GM18907 (cell line): ENCODE data around the gene CELF5.

ENCODE experiments used
- ATAC-seq: cut with Tn5 transposase; IDR thresholded peaks from one replicate; pipeline ENCODE4 v1.9.1; 2021; ENCODE audit warnings: mild to moderate bottlenecking, moderate library complexity; ENCODE audit not compliant: unreplicated experiment

Gene CELF5

DNA sequence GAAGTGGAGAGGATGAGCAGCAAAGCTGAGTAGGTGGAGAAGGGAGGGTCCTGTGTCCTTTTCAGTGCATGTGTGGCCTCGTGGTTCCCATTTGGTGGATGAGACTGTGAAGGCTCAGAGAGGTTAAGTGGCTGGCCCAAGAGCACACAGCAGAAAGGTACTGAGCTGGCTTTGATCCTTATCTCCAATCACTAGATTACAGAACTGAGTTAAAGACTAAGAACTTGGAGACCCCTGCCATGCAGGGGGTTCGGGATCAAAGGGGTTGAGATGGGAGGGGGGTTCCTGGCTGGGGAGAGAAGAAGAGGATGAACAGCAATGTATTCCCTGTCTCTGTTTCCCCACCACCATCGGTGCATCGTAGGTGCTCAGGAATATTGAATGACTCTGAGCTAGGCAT, 11.8 kb downstream of the CELF5 start:
- ATAC-seq, result no peak

DNA sequence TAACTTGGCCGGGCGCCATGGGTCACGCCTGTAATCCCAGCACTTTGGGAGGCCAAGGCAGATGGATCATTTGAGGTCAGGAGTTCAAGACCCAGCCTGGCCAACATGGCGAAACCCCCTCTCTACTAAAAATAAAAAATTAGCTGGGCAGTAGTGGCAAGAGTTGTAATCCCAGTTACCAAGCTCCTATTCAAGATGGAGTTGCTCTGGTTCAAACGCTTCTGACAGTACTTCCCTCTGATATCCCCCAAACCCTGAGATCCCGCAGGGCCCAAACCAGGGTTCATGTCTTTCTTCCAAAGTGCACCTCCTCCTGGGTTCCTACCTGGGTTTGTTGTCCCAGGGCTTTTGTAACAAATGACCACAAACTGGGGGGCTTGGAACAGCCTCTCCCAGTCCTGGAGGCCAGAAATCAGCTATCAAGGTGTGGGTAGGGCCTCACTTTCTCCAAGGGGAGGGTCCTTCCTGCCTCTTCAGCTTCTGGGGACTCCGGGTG, 13.7 kb downstream of the CELF5 start:
- no peak for ATAC-seq

DNA sequence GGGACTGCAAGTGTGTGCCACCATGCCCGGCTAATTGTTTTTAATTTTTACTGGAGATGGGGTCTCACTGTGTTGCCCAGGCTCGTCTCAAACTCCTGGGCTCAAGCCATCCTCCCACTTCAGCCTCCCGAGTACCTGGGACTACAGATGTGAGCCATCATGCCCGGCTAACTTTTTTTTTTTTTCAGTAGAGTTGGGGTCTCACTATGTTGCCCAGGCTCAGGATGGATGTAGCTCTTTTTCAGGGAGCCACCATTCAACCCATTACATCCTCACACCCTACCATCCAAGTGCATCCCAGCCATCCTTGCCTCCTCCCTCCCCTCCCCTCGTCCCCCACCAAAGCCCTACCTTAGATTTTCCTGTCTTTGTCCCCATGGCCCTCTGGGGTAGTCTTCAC, 14.9 kb downstream of the CELF5 start:
- no peak for ATAC-seq

GRCh38 chr19:3243819-3244700, 19.6 kb downstream of the CELF5 start:
- ATAC-seq, result no peak

GRCh38 chr19:3245050-3245449, 20.6 kb downstream of the CELF5 start:
- ATAC-seq, result no peak

GRCh38 chr19:3248728-3249326, 24.4 kb downstream of the CELF5 start:
- ATAC-seq, result no peak

- no peak for ATAC-seq
Measured at GRCh38 chr19:3249408-3249807, 24.9 kb downstream of the CELF5 start.

DNA sequence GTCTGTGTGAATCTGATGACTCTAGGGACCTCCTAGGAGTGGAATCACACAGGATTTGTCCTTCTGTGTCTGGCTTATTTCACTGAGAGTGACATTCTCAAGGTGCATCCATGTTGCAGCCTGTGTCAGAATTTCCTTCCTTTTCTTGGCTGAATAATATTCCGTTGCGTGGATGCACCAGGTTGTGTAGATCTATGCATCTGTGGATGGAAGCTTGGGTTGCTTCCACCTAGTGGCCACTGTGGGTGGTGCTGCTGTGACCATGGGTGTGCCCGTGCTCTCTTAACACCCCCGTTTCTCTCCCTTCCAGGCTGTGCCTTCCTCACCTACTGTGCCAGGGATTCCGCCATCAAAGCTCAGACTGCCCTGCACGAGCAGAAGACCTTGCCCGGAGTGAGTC, 26.2 kb downstream of the CELF5 start:
- no peak for ATAC-seq

DNA sequence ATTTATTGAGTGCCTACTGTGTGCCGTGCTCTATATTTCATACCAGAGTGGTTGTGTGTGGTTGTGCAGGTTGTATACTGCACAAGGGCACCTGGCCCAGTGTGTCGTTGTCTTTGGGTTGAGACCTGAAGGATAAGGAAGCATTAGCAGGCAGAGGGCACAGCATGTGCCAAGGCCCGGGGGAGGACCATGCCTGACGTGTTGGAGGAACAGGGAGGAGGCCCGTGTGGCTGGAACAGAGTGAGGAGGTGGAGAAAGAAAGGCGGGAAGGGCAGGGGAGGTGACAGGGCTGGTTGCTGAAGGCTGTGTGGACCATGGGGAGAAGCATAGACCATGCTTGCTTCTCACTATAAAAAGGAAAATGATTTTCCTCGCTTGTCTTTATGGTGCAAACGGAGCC, 26.8 kb downstream of the CELF5 start:
- no peak for ATAC-seq

DNA sequence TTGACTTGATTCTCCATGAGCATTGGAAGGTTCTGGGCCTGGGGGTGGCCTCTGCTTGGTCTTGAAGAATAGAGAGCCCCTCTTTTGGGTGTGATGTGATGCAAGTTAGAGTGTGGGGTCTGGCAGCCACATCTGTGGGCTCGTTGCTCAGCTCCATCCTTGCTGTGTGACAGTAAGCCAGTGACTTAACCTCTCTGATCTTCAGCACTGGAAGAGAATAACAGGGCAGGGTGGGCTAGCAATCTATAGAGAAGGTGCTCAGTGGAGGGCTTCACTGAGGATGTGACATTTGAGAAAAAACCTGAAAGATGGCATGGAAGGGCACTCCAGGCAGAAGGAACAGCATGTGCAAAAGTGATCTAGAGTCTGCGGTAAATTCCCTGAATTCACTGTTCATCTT, 28.2 kb downstream of the CELF5 start:
- ATAC-seq, result no peak

DNA sequence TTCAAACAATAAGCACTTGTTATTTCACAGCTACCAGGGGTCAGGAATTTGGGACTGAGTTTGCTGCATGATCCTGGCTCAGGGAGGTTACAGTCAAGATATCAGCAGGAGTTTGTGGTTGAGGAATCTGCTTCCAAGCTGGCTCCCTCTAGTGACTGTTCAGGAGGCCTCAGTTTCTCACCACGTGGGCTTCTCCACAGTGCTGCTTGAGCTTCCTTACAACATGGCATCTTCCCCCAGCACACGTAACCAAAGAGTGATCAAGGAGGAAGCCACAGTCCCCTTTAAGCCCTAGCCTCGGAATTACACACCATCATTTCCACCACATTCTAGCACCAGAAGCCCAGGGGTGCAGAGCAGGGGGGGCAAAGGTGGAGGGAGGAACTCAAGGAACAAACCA, 28.8 kb downstream of the CELF5 start:
- ATAC-seq, result no peak

DNA sequence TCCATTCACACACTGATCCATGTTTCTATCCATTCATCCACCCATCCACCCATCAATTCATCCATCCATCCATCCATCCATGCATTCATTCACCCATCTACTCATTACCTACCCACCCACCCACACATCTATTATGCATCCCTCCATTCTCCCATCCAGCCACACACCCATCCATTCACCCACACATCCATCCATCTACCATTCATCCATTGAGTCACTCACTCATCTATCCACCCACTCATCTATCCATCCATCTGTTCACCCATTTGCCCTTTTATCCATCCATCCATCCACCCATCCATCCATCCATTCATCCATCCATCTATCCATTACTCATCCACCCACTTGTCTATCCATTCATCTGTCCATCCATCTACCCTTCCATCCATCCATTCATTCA, 30.1 kb downstream of the CELF5 start:
- no peak for ATAC-seq

DNA sequence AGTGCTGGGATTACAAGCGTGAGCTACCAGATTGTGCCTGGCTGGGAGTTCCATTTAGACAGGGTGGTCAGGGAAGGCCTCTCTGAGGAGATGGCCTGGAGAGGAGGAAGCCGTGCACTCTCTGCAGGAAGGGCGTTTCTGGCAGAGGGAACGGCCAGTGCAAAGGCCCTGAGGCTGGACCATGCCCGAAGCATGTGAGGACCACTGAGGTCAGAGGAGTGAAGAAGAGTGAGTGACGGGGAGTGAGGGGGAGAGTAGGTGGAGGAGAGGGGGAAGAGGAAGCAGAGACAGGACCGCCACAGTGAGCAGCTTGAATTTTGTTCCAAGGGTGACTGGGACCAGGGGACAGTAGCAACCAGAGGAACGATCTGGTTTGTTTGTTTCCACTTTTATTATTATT, 32.6 kb downstream of the CELF5 start:
- no peak for ATAC-seq

DNA sequence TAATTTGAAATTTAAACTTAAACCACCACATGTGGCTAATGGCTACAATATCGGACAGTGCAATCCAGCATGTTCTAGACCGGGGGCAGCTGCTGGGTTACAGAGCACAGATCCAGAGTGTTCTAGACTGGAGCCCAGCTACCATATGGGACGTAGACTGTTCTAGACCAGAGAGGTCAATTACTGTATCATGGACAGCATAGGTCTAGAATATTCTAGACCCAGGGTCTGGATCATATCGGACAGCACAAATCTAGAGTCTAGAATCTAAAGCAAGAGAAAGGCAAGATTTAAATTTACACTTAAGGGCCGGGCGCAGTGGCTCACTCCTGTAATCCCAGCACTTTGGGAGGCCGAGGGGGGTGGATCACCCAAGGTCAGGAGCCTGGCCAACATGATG, 37.9 kb downstream of the CELF5 start:
- no peak for ATAC-seq

DNA sequence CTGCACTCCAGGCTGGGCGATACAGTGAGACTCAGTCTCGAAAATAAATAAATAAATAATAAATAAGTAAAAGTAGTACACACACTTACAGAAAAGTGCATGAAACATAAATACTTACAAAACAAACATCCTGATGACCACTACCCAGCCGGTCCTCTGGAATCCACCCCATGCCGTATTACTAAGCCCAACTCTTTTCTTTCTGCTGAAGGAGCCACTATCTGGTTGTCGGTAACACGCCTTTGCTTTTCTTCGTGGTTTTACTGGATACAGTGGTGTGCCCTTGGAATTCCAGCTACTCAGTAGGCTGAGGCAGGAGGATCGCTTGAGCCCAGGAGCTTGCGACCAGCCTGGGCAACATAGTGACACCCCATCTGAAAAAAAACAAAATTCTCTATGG, 39.4 kb downstream of the CELF5 start:
- no peak for ATAC-seq

DNA sequence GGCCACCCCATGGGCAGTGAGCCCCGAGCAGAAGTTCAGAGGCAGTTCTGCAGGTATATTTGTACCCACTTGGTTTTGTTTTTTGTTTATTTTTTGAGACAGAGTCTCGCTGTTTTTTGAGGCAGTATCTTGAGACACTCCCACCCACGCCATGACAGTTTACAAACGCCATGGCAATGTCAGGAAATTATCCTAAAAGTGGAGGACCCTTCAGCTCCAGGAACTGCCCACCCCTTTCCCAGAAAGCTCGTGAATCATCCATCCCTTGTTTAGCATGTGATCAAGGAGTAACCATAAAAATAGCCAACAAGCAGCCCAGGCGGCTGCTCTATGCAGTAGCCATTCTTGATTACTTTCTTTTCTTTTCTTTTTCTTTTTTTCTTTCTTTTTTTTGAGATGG, 41.0 kb downstream of the CELF5 start:
- no peak for ATAC-seq

DNA sequence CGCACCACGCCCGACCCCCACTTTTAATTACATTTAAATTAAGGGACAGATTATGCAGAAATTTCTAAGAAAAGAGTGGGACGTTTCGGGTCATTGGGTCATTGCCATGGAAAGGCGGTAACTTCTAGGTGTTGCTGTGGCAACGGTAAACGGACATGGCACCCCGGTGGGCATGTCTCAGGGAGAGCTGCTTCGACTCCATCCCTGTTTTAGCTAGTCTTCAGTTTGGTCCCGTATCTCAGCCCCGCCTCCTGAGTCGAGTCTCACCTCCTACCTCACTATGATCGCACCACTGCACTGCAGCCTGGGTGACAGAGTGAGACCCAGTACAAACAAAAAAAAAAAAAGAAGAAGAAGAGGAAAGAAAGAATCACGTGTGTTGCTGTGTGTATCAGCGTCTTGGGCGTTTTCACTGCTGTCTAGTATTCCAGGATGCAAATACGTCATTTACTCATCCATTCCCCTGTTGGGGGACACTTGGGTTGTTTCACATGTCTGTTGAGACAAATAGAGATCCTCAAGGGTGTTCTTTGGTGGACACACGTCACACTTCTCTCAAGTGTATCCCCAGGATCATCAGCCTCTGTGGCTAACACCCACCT, 41.7 kb downstream of the CELF5 start:
- ATAC-seq, result no peak

DNA sequence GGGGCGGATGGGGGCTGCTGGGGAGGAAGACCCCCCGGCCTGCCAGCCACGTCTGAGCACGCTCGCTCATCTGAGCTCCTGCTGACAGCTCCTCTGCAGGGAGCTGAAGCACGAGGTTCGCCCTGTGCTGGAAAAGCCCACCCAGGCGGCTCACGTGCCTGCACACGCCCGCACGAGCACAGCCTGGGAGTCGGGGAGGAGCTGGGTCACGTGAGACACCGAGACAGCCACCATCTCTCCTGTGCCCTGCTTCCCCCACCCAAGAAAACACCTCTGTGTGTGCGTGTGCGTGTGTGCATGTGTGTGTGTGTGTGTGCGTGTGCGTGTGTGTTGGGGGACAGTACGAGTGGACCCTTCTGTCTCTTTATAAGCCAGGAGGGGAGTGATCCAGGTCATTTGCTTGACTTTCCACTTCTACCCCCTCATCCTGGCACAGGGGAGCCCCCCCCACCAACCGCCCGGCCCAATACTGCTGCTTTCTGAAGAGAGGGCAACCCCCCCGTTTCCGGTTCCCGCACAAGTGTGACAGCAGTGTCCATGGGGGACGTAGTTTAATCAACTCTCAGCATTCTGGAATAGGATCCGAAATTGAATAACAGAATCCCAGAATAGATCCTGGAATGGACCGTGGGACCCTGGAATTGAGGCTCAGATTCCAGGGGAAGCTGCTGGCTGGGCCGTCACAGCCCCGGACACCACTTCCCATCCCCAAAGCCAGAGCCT, 42.5 kb downstream of the CELF5 start:
- ATAC-seq, result no peak

DNA sequence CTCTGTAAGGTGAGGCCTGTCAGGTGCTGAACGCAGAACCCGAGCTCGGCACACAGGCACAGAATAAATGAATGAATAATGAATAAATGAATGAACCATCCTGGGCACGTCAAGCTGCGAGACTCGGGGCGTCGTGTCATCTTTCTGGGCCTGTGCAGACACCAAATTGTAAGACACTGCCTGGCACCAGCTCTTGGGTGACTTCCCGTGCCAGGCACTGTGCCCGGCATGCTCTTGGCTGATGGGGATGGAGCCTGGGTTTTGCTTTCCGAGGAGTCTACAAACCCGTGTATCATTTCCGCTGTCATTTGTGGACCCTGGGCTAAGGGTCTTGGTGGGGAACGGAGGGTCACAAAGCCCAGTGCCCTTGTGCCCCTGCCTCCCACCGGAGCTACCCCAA, 43.9 kb downstream of the CELF5 start:
- no peak for ATAC-seq

DNA sequence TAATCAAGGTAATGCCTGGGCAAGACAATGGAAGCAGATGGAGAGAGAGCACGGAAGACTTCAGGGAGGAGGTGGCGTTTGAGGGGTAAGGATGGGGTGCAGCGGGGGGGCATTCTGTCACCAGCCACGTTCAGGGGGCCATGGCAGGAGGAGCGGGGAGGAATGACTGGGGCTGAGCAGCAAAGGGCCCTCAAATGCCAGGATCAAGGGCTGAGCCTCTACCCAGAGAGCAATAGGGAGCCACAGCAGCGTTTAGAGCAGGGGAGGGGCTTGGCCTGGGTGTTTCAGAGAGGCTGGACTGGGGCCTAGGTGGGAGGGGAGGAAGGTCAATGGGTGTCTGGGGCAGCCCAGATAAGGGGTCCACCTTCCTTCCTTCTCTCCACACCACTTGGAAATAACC, 44.3 kb downstream of the CELF5 start:
- ATAC-seq, result no peak

DNA sequence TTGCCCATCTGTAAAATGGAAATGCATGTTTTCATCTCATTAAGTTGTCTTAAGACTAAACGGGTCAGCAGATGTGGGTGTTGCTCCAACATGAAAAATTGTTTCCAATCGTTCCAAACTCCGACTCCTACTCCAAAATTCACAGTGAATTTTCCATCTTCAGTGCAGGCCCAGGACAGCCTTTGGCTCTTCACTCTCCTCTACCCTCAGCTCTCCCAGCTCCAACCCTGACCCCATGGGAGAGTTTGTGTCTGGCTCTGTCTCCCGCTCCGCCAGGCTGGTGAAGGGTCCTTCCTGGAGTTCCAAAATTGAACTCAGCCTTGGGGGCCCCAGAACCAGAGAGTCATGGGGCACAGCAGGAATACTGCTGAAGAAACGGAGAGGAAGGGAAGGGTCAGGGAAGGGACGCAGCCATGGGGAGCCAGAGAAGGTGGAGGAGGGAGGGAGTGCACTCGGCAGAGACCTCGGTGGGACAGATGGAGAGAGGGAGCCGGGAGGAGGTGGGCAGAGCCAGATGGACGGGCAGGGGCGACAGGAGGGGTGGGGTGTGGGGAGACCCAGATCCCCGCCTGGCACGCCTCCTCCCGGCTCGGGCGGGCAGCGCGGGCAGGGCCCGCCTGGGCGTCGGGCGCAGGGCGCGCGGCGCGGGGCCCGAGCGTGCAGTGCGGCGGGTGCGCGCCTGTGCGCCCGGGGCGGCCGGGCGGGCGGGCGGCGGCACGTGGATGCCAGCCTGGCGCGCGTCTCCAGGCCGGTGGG, 45.6 kb downstream of the CELF5 start:
- ATAC-seq, result no peak
